ENCODE measurements around the gene ATP7B.
A peak's percentile ranks its signal among the peaks of the same experiment; 100 is the strongest.

The ATP7B gene

GRCh38 chr13:51920267-51920666 is 91.0 kb downstream of the ATP7B start:
- DNase-seq, result no peak

- DNase-seq, result no peak
These were observed 91.7 kb downstream of the ATP7B start for GRCh38 chr13:51919531-51919930.

GRCh38 chr13:51916962-51917361 is 94.3 kb downstream of the ATP7B start:
- no peak for DNase-seq

- no peak for DNase-seq
These were observed 95.0 kb downstream of the ATP7B start for GRCh38 chr13:51916051-51916818.

- no peak for DNase-seq
These were observed 97.1 kb downstream of the ATP7B start for GRCh38 chr13:51914137-51914493.

GRCh38 chr13:51913421-51914136 is 97.7 kb downstream of the ATP7B start:
- DNase-seq, result no peak

GRCh38 chr13:51912511-51913225 is 98.6 kb downstream of the ATP7B start:
- DNase-seq, result no peak

- DNase-seq, result no peak
These were observed 99.2 kb downstream of the ATP7B start for GRCh38 chr13:51912091-51912490.

- DNase-seq, result no peak
These were observed 100.7 kb downstream of the ATP7B start for GRCh38 chr13:51910508-51910907.

GRCh38 chr13:51909265-51909664 is 102.0 kb downstream of the ATP7B start:
- peak; percentile 60 for DNase-seq

GRCh38 chr13:51907040-51907732 is 104.1 kb downstream of the ATP7B start:
- peak; percentile 32 for DNase-seq

- DNase-seq, result no peak
These were observed 104.7 kb downstream of the ATP7B start for GRCh38 chr13:51906581-51906980.

- no peak for DNase-seq
These were observed 105.5 kb downstream of the ATP7B start for GRCh38 chr13:51905787-51906186.

- peak; percentile 47 for DNase-seq
These were observed 108.5 kb downstream of the ATP7B start for GRCh38 chr13:51902776-51903175.

- DNase-seq, result no peak
These were observed 110.8 kb downstream of the ATP7B start for GRCh38 chr13:51900471-51900870.

GRCh38 chr13:51895906-51896888 is 115.1 kb downstream of the ATP7B start:
- DNase-seq, result peak; percentile 75

GRCh38 chr13:51894239-51894638 is 117.0 kb downstream of the ATP7B start:
- no peak for DNase-seq

GRCh38 chr13:51892657-51893056 is 118.6 kb downstream of the ATP7B start:
- no peak for DNase-seq

GRCh38 chr13:51887468-51887867 is 123.8 kb downstream of the ATP7B start:
- no peak for DNase-seq

GRCh38 chr13:51885651-51886050 is 125.6 kb downstream of the ATP7B start:
- DNase-seq, result no peak

- no peak for DNase-seq
These were observed 128.0 kb downstream of the ATP7B start for GRCh38 chr13:51883226-51883600.

All from activated CD4-positive, alpha-beta T cell treated with anti-CD3 and anti-CD28 coated beads, Interleukin-2, Interleukin-6, amounts not matched to agents 100 ng/mL and 50 ng/mL, durations not matched to agents 16 hours and 8 hours (primary cell).